GM19467 (cell line): ENCODE measurements around the gene XIRP2.
A peak's percentile ranks its signal among the peaks of the same experiment; 100 is the strongest.

Experiments
- ATAC-seq: cut with Tn5 transposase; IDR thresholded peaks from one replicate; pipeline ENCODE4 v1.9.1; 2021; ENCODE audit warnings: mild to moderate bottlenecking, moderate library complexity; ENCODE audit not compliant: unreplicated experiment

The XIRP2 gene

GRCh38 chr2:167287212-167287611 is 398.9 kb downstream of the XIRP2 start:
- no peak for ATAC-seq

DNA sequence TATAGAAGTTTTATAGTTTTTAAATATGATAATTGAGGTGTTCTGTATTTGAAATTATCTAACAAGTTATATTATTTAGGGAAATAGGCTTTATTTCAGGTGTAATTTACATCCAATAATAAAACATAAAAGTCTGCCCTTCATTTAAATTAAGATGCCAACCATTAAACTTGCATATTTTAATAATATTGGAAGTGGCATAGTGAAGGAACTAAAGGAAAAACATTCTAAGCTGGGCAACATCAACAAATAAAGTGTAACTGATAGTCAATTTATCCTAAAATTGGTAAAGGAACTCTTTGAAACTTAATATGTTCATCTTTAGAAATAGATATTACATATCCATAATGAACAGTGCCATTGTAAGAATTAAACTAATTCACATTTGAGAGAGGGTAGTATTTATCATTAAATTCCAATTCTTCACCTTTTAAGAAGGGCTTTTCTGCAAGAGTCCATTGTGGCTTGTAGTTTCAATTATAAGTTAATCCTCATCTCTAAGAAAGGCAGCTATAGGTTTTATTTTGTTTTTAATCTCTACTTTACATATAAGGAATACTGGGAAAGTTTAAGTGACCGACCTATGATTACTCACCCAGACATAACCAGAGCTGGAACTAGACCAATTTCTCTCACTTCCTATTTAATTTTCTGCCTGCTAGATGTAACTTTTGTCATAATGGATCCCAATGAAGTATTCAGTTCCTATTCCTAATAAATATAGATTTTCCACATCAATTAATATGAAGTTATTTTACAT is 401.6 kb downstream of the XIRP2 start:
- ATAC-seq: no peak

GRCh38 chr2:167292430-167293171 is 404.3 kb downstream of the XIRP2 start, which contains the start of gene B3GALT1:
Gene B3GALT1, plus strand, starts transcription at chr2:167293001.
- peak; percentile 100 for ATAC-seq

DNA sequence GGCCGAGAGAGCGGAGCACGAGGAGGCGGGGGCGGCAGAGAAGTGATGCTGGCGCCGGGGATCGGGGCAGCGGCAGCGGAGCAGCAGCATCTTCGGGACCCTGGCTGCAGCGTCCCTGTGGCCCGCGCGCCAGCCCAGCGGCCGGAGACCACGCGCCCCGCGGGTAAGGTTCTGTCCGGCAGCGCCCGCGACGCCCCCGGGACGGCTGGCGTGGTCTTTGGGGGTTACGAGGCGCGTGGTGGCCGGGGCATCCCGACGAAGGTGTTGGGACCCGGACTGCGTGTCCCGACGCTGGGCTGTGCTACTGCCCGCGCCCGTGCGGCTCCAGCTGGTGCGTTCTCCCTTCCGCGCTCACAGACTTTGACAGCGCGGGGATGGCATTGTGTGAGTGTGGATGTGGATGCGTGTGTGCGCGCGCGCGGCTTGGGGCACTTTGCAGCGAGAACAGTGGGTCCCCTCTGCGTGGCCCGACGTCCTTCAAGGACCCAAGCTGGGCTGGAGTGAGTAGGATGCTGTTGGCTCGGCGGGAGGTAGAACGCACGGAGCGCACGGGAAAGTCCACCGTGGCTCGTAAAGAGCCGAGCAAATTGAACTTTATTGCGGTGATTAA is 405.0 kb downstream of the XIRP2 start:
- no peak for ATAC-seq

DNA sequence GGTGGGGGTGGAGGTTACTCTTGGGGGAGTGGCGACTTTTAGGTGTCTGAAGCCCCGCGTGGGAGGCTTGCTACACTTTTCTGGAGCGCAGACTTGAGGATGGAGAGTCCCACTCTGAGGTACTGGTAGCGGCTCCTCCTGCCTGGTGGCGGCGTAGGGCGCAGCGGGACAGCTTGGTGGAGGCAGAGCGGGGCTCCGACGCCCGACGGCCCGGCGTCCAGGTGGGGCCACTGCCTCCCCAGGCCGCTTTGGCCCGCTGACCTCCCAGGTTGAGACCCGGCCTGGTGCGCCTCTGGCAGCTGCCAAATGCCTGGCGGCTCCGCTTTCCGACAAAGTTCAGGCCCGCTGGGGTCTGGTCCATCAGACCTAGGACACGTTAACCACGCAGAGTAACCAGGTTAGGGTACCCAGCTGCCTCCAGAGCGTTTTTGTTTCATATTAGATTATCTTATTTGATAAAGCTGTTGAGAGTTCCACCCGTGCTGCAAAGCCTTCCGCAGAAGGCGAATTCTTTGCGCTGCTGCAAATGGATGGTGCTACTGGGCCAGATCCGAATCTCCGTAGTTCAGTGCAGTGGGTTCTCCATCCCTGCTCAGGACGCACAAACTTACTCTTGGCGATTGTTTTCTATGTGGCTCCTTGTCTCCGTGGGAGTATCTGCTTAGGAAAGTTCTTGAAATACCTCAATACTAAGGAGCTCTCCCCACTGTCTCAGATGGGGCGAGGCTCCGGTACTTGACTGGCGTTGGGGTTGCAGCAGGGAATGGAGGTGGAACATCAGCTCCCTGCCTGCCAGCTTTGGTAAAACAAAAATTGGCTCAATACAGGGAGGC is 405.9 kb downstream of the XIRP2 start:
- ATAC-seq: no peak

- no peak for ATAC-seq
Measured at GRCh38 chr2:167294776-167295140, 406.5 kb downstream of the XIRP2 start.

GRCh38 chr2:167297292-167297691 is 409.0 kb downstream of the XIRP2 start:
- no peak for ATAC-seq

DNA sequence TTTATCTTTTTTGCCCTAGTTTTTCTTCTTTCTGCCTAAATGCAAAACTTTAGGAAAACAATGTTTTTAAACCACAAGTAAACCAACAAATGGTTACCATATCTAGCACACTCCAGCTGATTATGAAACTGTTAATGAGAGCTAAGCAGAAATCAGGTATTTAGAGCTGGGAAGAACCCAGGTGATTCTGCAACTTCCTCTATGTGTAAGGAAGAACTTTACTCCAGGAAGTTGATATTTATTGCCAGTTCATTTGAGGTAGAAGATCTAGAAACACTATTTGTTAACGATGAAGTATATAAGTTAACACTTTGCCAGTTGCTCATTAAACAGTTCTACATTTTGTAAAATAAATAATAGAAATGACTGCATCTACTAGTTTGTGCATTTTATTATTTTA is 409.7 kb downstream of the XIRP2 start:
- no peak for ATAC-seq
